AG04450 (cell line): ENCODE measurements around the gene DPEP2NB. TPM values are rescaled to one million over a fixed set of nuclear protein-coding genes. Genes with fewer than 3 reads are reported as not detected.
A peak's percentile ranks its signal among the peaks of the same experiment; 100 is the strongest.

ENCODE experiments used
- CTCF ChIA-PET: fragments of 300-600, 350-600 bp; formaldehyde crosslinking; extraction: SDS; loops from one replicate; lab custom pipeline; 2022; ENCODE audit warnings: antibody characterized with exemption, inconsistent platforms; lab: Charles Lee
- POLR2A ChIA-PET: fragments of 350-600 bp; formaldehyde crosslinking; extraction: SDS; loops from one replicate; lab custom pipeline; 2021; ENCODE audit warnings: antibody characterized with exemption, inconsistent platforms; lab: Yijun Ruan, JAX
- DNase-seq: peaks from one replicate; pipeline ENCODE4 v3.0.0-alpha.2; 2011; ENCODE audit warnings: low read depth, low spot score
- H3K27ac ChIP-seq: one replicate; pipeline ENCODE4 v1.5.1; 2012; ENCODE audit warnings: low read depth, low read length, control low read depth
- H3K27me3 ChIP-seq: one replicate; pipeline ENCODE4 v1.6.0; 2012; ENCODE audit warnings: low read length; ENCODE audit not compliant: control insufficient read depth, insufficient read depth
- H3K4me3 ChIP-seq: 2 replicates; pipeline ENCODE4 v1.5.1; 2011; ENCODE audit warnings: mild to moderate bottlenecking, low read depth, low read length, control low read depth
- H3K9me3 ChIP-seq: 2 replicates; pipeline ENCODE4 v1.5.1; 2012; ENCODE audit warnings: low read length; ENCODE audit not compliant: control insufficient read depth, insufficient read depth
- polyA plus RNA-seq: library from polyadenylated mRNA; depleted of rRNA; stranded (reverse); fragments of >200 nt; gene quantifications from 2 replicates; pipeline ENCODE4 v1.2.3, GENCODE V29; 2011
- TF ChIP-seq, protein P1 (sequence below): IDR thresholded peaks from 2 replicates; pipeline ENCODE4 v1.5.1; 2011; ENCODE audit warnings: low read depth, low read length, control low read depth, inconsistent platforms

The DPEP2NB gene
- polyA plus RNA-seq, 1 experiment, result not detected

GRCh38 chr16:67987460-67988160 lies 28.1 kb downstream of the DPEP2NB start:
- CTCF ChIA-PET, result interaction anchor here (1.2 kb wide), 1 partner anchor 53 kb away, joined by 4 read pairs; no protein-coding TSS in a partner anchor
- Histone ChIP-seq H3K27ac (no peak overlapping the region), H3K4me3 (no peak overlapping the region), H3K9me3 (no peaks in the 10 kb centered on the region), H3K27me3 (no peaks in the 10 kb centered on the region)
- DNase-seq, result no peak
- TF ChIP-seq, protein P1, sequence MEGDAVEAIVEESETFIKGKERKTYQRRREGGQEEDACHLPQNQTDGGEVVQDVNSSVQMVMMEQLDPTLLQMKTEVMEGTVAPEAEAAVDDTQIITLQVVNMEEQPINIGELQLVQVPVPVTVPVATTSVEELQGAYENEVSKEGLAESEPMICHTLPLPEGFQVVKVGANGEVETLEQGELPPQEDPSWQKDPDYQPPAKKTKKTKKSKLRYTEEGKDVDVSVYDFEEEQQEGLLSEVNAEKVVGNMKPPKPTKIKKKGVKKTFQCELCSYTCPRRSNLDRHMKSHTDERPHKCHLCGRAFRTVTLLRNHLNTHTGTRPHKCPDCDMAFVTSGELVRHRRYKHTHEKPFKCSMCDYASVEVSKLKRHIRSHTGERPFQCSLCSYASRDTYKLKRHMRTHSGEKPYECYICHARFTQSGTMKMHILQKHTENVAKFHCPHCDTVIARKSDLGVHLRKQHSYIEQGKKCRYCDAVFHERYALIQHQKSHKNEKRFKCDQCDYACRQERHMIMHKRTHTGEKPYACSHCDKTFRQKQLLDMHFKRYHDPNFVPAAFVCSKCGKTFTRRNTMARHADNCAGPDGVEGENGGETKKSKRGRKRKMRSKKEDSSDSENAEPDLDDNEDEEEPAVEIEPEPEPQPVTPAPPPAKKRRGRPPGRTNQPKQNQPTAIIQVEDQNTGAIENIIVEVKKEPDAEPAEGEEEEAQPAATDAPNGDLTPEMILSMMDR, result no peak
- POLR2A ChIA-PET, result no interaction called here

- Histone ChIP-seq H3K27me3 (no peaks in the 10 kb centered on the region), H3K4me3 (no peak overlapping the region), H3K27ac (no peak overlapping the region), H3K9me3 (no peaks in the 10 kb centered on the region; the same call in 1 of the 2 replicates)
- ChIA-PET POLR2A (no interaction called here), CTCF (interaction anchor here (1.2 kb wide), 1 partner anchor 54 kb away, joined by 4 read pairs; no protein-coding TSS in a partner anchor)
- no peak for DNase-seq
- TF ChIP-seq, protein P1, result no peak
These were observed 28.8 kb downstream of the DPEP2NB start for GRCh38 chr16:67986949-67987348.

- H3K27me3 ChIP-seq, result peaks cover 12% of the 10 kb centered on the region
- H3K9me3 ChIP-seq, result no peaks in the 10 kb centered on the region; the same call in 1 of the 2 replicates
- H3K27ac ChIP-seq, result no peak overlapping the region
- no peak for DNase-seq
- TF ChIP-seq, protein P1, result no peak
- H3K4me3 ChIP-seq, result no peak overlapping the region
- POLR2A ChIA-PET, result interaction anchor here (0.7 kb wide), 1 partner anchor 358 kb away, joined by 3 read pairs; no protein-coding TSS in a partner anchor
- CTCF ChIA-PET, result interaction anchor here (0.8 kb wide), 1 partner anchor 12 kb away, joined by 3 read pairs; no protein-coding TSS in a partner anchor
These were observed 33.6 kb downstream of the DPEP2NB start for GRCh38 chr16:67982011-67982696.

DNA sequence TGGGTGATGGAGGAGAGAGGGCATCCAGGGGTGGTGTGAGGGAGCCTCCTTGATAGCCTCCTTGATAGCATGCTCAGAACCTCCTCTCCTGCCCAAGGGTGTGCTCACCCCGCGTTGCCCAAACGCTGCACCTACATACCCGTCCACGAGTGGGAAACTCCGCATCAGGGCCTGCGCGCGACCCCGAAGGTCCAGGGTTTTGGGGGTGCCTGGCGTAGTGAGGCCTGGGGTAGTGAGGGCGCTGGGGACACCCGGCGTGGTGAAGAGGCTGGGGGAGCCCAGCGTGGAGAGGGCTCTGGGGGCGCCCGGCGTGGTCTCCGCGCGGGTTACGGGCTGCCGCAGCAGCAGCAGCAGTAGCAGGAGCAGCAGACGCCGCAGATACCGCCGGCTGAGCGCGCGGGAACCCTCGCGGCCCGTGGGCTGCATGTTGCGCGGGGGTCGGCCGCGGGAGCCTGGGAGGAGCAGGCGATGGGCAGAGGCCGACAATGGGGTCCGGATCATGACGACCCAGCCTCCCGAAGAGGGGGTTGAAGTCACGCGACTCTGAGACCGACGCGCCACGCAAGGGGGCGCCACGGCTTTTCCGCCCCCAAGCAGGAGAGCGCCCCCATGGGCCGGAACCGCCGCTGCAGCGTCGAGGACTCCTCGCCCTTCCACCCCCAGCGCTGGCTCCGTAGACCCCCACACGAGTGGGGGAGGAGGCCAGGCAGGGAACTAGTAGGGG lies 35.6 kb downstream of the DPEP2NB start, which contains the start of gene DPEP3:
Gene DPEP3 (minus strand): TSS at position 545 of the 724 bp plus-strand sequence. CDS start 119 bp downstream, at position 426.
- POLR2A ChIA-PET, result interaction anchor here (1.2 kb wide), 1 partner anchor 43 kb away, joined by 3 read pairs; the partner anchor contains the start of genes DDX28 and DUS2

More for the DNA sequence above, 35.6 kb downstream of the DPEP2NB start, which contains the start of gene DPEP3:
- CTCF ChIA-PET, result no interaction called here
- no peak for DNase-seq
- TF ChIP-seq, protein P1, result peak; percentile 32; the same call in 1 of the 2 replicates
- no peak within 1 kb of the TSS for H3K4me3 ChIP-seq
- H3K27me3 ChIP-seq, result peaks cover 20% of the 10 kb centered on the region
- no peak within 1 kb of the TSS for H3K27ac ChIP-seq
- H3K9me3 ChIP-seq, result no peaks in the 10 kb centered on the region; the same call in 1 of the 2 replicates
